HepG2 (cell line): ENCODE measurements around the gene CCDC88C. TPM values are rescaled to one million over a fixed set of nuclear protein-coding genes. Genes with fewer than 3 reads are reported as not detected.

Experiments used
- ATAC-seq: fragments of 200-7000 bp; cut with Tn5 transposase; 3 replicates; pipeline ENCODE4 v1.9.1; 2020; ENCODE audit warnings: mild to moderate bottlenecking, moderate library complexity
- BruUV-seq: library from RNA; stranded (reverse); fragments of 400-500 nt; replicated peaks from 2 replicates; lab custom pipeline; 2021; lab: Mats Ljungman, UMichigan
- CTCF ChIA-PET: fragments of 300-600 bp; formaldehyde crosslinking; extraction: SDS; loops from one replicate; lab custom pipeline; 2021; ENCODE audit warnings: low total read pairs, inconsistent platforms, low intra/inter-chr PET ratio; lab: Yijun Ruan, JAX
- POLR2A ChIA-PET: fragments of 350-600 bp; sonication (Branson Sonifier 250); formaldehyde crosslinking; loops from one replicate; lab custom pipeline; 2020; ENCODE audit warnings: antibody characterized with exemption, inconsistent platforms; lab: Yijun Ruan, JAX
- DNase-seq: peaks from one replicate; pipeline ENCODE4 v3.0.0-alpha.2; 2015; ENCODE audit warnings: low spot score
- FAIRE-seq: peaks from 3 replicates; lab custom pipeline; 2011; peaks lifted over from hg19 to GRCh38; lab: Jason Lieb, UNC
- H2AFZ ChIP-seq: one replicate; pipeline ENCODE4 v1.6.1; 2011; ENCODE audit warnings: low read length, inconsistent platforms
- H3K27ac ChIP-seq: fragments of 300-600 bp; 3 replicates; pipeline ENCODE4 v1.8.0; 2011; ENCODE audit warnings: mixed run types, mild to moderate bottlenecking, mixed read lengths, low read length, inconsistent platforms; ENCODE audit not compliant: insufficient read depth; ENCODE audit errors: extremely low read length
- H3K27me3 ChIP-seq, 2 experiments: fragments of 200-600 bp in 1 of 2; 2 replicates in 1 of 2; 3 replicates in 1 of 2; pipeline versions ENCODE4 v1.6.0 to v1.8.0; 2011; ENCODE audit warnings: low read length in 2 of 2, mild to moderate bottlenecking in 2 of 2, moderate library complexity in 2 of 2, inconsistent platforms in 1 of 2; ENCODE audit not compliant: insufficient read depth in 2 of 2, control insufficient read depth in 1 of 2
- H3K36me3 ChIP-seq, 2 experiments: fragments of 200-600 bp in 1 of 2; replicated peaks in 1 of 2; 2 replicates in 1 of 2; 3 replicates in 1 of 2; pipeline versions ENCODE4 v1.5.1 to v1.8.0; 2011; ENCODE audit warnings: low read length in 2 of 2, inconsistent platforms in 1 of 2; ENCODE audit not compliant: insufficient read depth in 2 of 2, control insufficient read depth in 1 of 2
- H3K4me1 ChIP-seq: 2 replicates; pipeline ENCODE4 v1.5.1; 2012; ENCODE audit warnings: low read length, inconsistent platforms; ENCODE audit not compliant: insufficient read depth
- H3K4me2 ChIP-seq: 2 replicates; pipeline ENCODE4 v1.6.0; 2011; ENCODE audit warnings: low read depth, low read length, inconsistent platforms
- H3K4me3 ChIP-seq, 3 experiments: fragments of 200-600 bp in 1 of 3; sonication (generic), shearing (Covaris generic) in 1 of 3; replicated peaks in 1 of 3; 2 replicates each; pipeline ENCODE4 v1.5.1; 2011 to 2016; ENCODE audit warnings: low read length in 3 of 3, inconsistent platforms in 2 of 3, low read depth in 2 of 3, mild to moderate bottlenecking in 2 of 3, control low read depth in 1 of 3, mixed read lengths in 1 of 3; ENCODE audit not compliant: insufficient read depth in 1 of 3
- H3K79me2 ChIP-seq: one replicate; pipeline ENCODE4 v1.6.1; 2011; ENCODE audit warnings: low read length, inconsistent platforms; ENCODE audit not compliant: insufficient read depth
- H3K9ac ChIP-seq: 2 replicates; pipeline ENCODE4 v1.6.0; 2011; ENCODE audit warnings: mild to moderate bottlenecking, low read depth, low read length, inconsistent platforms; ENCODE audit not compliant: insufficient read depth
- H3K9me3 ChIP-seq: 2 replicates; pipeline ENCODE4 v1.5.1; 2012; ENCODE audit warnings: mild to moderate bottlenecking, low read length
- H4K20me1 ChIP-seq: 2 replicates; pipeline ENCODE4 v1.6.0; 2011; ENCODE audit warnings: inconsistent platforms, mild to moderate bottlenecking, low read length, moderate library complexity; ENCODE audit not compliant: insufficient read depth
- ATF5 ChIP-seq: sonication (generic); formaldehyde crosslinking; IDR thresholded peaks from 2 replicates; pipeline ENCODE4 v1.4.0; 2020; ENCODE audit warnings: mild to moderate bottlenecking, low read depth, missing genetic modification reagents
- EHMT2 ChIP-seq: fragments of 200-600 bp; sonication (generic); IDR thresholded peaks from 2 replicates; pipeline ENCODE4 v1.7.0; 2017; ENCODE audit warnings: antibody characterized with exemption, low read depth, low read length, borderline replicate concordance
- NFIC ChIP-seq: IDR thresholded peaks from 2 replicates; pipeline ENCODE4 v1.6.1; 2012; ENCODE audit warnings: mild to moderate bottlenecking, low read length, inconsistent platforms
- PCBP2 ChIP-seq: fragments of 200-400 bp; formaldehyde crosslinking; optimal IDR thresholded peaks from 2 replicates; pipeline ENCODE3; 2018; ENCODE audit warnings: low read length, low read depth; ENCODE audit not compliant: poor library complexity, severe bottlenecking
- POLR2G ChIP-seq: fragments of 200-400 bp; formaldehyde crosslinking; IDR thresholded peaks from 2 replicates; pipeline ENCODE4 v1.6.1; 2018; ENCODE audit warnings: mild to moderate bottlenecking, low read depth, low read length, moderate library complexity
- TERF1 ChIP-seq: sonication (generic); formaldehyde crosslinking; IDR thresholded peaks from 2 replicates; pipeline ENCODE4 v1.8.0; 2022; ENCODE audit warnings: mild to moderate bottlenecking, missing genetic modification reagents, moderate library complexity
- TFDP2 ChIP-seq: sonication (generic); formaldehyde crosslinking; IDR thresholded peaks from 2 replicates; pipeline ENCODE4 v1.4.0; 2020; ENCODE audit warnings: missing genetic modification reagents
- ZNF235 ChIP-seq: sonication (generic); formaldehyde crosslinking; IDR thresholded peaks from 2 replicates; pipeline ENCODE4 v1.8.1; 2023; ENCODE audit warnings: mild to moderate bottlenecking, missing genetic modification reagents, borderline replicate concordance
- ZNF335 ChIP-seq: sonication (generic); formaldehyde crosslinking; IDR thresholded peaks from 2 replicates; pipeline ENCODE4 v1.4.0; 2020; ENCODE audit warnings: missing genetic modification reagents
- ZNF547 ChIP-seq: sonication (generic); formaldehyde crosslinking; IDR thresholded peaks from 2 replicates; pipeline ENCODE4 v1.5.1; 2020; ENCODE audit warnings: mild to moderate bottlenecking, missing genetic modification reagents
- ZNF660 ChIP-seq: sonication (generic); formaldehyde crosslinking; IDR thresholded peaks from 2 replicates; pipeline ENCODE4 v1.5.1; 2020; ENCODE audit warnings: mild to moderate bottlenecking, low read depth, missing genetic modification reagents, borderline replicate concordance
- ZNF816 ChIP-seq: sonication (generic); formaldehyde crosslinking; IDR thresholded peaks from 2 replicates; pipeline ENCODE4 v1.8.0; 2022; ENCODE audit warnings: missing genetic modification reagents, mild to moderate bottlenecking, borderline replicate concordance
- WGBS: methylation state at CpG from one replicate; pipeline ENCODE4 v1.1.6; 2017; ENCODE audit warnings: low lambda C conversion rate; 5-methylcytosine and 5-hydroxymethylcytosine counted together
- in situ Hi-C: cut with HindIII; loops from 2 replicates; pipeline ENCODE4 v1.10.0; 2017; ENCODE audit warnings: low pct_unique_long_range_greater_than_20kb; ENCODE audit not compliant: extremely low pct_ligation_motif_present
- intact Hi-C: fragments of 100-400 bp; cut with micrococcal nuclease; formaldehyde crosslinking; loops from one replicate; pipeline ENCODE4 v1.10.0; 2022; ENCODE audit not compliant: unreplicated experiment
- polyA plus RNA-seq, 8 experiments: library from polyadenylated mRNA; depleted of rRNA in 3 of 8; stranded (reverse) in 7 of 8; unstranded in 1 of 8; fragments of >200 nt; fragmentation: Illumina TruSeq in 4 of 8; extraction: Trizol in 4 of 8; gene quantifications; 2 replicates each; pipeline versions ENCODE4 v1.2.1 to v1.2.3, GENCODE V29; 2011 to 2016; ENCODE audit warnings: low read depth in 4 of 8, missing spikeins in 1 of 8, mixed read lengths in 1 of 8; ENCODE audit not compliant: insufficient read depth in 1 of 8
- total RNA-seq, 5 experiments: library from RNA; depleted of rRNA; stranded (reverse); fragments of >200 nt; fragmentation: Illumina TruSeq; extraction: Trizol; gene quantifications; 2 replicates each; pipeline ENCODE4 v1.2.3, GENCODE V29; 2016; ENCODE audit warnings: low read depth in 1 of 5

CCDC88C gene
- total and polyA plus RNA-seq, 2 of the 13 experiments (the other 11 are each of a cell fraction or from before 2014, with no cell fraction given): 3.6 to 11.7 TPM

GRCh38 chr14:91383439-91383838, 34.2 kb downstream of the CCDC88C start:
- no peaks in the 10 kb centered on the region; a peak in 1 of 5 replicates for H3K36me3 ChIP-seq
- in situ Hi-C loops: no loop called here
- no peak overlapping the region for H3K9ac ChIP-seq
- H3K79me2 ChIP-seq: peaks cover 14% of the 10 kb centered on the region
- 92% methylated on average over 6 of the region's 7 CpGs for WGBS
- TF ChIP-seq NFIC (no peak), EHMT2 (no peak), ZNF547 (no peak), PCBP2 (no peak), ATF5 (no peak), POLR2G (no peak), ZNF660 (CRISPR knock-in tag) (no peak), ZNF335 (CRISPR knock-in tag) (no peak), TERF1 (CRISPR knock-in tag) (no peak), TFDP2 (CRISPR knock-in tag) (no peak), ZNF816 (CRISPR knock-in tag) (no peak), ZNF235 (CRISPR knock-in tag) (no peak)
- FAIRE-seq (no peak), ATAC-seq (no peak), DNase-seq (no peak)
- no peaks in the 10 kb centered on the region for H3K9me3 ChIP-seq
- no peak overlapping the region for H2AFZ ChIP-seq
- no peak overlapping the region for H3K4me3 ChIP-seq
- no TSS peak for BruUV-seq
- peaks cover 25% of the 10 kb centered on the region for H3K4me1 ChIP-seq
- CTCF ChIA-PET: no interaction called here
- no peak overlapping the region for H3K4me2 ChIP-seq
- peaks cover 13% of the 10 kb centered on the region; the same call in 1 of the 2 replicates for H4K20me1 ChIP-seq
- POLR2A ChIA-PET: no interaction called here
- intact Hi-C loops: no loop called here
- no peaks in the 10 kb centered on the region for H3K27me3 ChIP-seq
- no peak overlapping the region for H3K27ac ChIP-seq
